Measurements from ENCODE around the gene TBC1D2B. TPM values are rescaled to one million over a fixed set of nuclear protein-coding genes. Genes with fewer than 3 reads are reported as not detected.
A peak's percentile ranks its signal among the peaks of the same experiment; 100 is the strongest.

The TBC1D2B gene
- total RNA-seq, 1 donor from 2014 or later: 69.8 TPM

DNA sequence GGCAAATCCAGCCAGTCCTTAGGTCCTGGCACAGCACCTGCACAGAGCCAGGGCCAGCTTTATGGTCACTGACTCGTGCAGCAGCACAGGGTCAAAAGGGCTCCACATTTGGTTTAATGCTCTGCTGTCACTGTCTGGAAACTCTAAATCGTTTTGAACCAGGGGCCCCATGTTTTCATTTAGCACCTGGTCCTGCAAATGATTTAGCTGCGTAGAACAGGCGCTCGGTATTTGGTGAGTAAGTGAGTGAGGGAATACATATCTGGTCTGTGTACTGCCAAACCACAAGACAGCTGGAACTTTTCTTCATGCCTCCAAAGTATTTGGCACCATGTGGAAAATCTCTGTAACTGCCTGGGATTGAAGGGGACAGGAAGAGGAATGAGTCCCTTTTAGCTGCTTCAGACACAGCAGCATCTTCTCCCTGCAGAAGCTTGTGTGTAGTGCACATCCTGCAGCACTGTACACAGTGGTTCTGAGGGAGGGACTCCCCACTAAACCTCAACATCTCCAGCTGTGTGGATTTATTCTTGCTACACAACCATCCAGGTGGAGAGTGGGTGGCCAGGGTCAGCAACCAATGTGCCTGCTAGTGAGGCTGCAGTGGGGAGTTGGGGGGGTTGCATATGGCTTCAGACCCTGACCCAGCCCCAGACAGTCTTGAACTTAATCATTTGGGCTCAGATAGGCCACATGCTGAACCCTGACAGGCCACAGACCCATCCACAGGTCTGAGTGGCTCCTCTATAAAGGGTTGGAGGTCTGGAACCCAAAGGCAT, 15.9 kb upstream of the TBC1D2B start:
- no peak overlapping the region for H3K4me3 ChIP-seq
- no peaks in the 10 kb centered on the region for H3K36me3 ChIP-seq
- H3K4me1 ChIP-seq: peaks cover 18% of the 10 kb centered on the region
- no peaks in the 10 kb centered on the region for H3K9me3 ChIP-seq
- no peaks in the 10 kb centered on the region for H3K27me3 ChIP-seq (ENCODE audit: low read depth)
- TF ChIP-seq, protein P1, sequence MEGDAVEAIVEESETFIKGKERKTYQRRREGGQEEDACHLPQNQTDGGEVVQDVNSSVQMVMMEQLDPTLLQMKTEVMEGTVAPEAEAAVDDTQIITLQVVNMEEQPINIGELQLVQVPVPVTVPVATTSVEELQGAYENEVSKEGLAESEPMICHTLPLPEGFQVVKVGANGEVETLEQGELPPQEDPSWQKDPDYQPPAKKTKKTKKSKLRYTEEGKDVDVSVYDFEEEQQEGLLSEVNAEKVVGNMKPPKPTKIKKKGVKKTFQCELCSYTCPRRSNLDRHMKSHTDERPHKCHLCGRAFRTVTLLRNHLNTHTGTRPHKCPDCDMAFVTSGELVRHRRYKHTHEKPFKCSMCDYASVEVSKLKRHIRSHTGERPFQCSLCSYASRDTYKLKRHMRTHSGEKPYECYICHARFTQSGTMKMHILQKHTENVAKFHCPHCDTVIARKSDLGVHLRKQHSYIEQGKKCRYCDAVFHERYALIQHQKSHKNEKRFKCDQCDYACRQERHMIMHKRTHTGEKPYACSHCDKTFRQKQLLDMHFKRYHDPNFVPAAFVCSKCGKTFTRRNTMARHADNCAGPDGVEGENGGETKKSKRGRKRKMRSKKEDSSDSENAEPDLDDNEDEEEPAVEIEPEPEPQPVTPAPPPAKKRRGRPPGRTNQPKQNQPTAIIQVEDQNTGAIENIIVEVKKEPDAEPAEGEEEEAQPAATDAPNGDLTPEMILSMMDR (IDR thresholded peaks at IDR 0.05): no peak
- intact Hi-C loops (cut with DNase I): no loop called here
- DNase-seq: no peak
- peak overlapping the region; percentile 22 for H3K27ac ChIP-seq
- ATAC-seq: peak; percentile 61 to 63

DNA sequence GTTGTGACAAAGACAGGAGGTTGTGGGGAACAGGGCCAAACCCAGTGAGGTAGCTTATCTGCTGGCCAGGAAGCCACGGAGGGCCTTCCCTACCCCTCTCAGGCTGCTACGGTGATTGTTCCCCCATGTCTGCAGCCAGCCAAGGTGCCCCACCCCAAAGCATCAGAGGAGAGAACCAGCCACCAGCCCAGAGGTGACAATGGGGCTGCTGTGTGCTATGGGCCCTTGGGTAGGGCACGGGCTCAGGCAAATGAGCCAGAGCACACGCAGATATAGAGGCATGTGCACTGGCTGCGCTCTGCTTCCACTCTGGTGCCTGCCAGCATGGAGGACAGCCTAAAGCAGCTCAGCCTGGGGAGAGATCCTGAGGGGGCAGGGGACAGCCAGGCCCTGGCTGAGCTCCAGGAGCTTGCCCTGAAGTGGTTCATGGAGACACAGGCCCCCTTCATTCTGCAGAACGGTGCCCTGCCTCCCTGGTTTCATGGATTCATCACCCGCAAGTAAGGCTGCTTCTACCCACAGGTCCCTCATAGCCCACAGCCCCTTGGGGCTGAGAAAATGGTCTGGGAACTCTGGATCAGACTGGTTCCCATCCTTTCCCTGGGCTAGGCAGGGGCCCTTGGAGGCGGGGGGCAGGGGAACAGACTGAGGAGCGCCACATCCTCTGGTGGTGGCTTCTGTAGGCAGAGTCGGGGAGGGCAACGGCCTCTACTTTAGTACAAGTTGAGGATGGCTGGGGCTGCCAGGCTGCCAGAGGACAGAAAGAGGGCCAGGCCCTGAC, 14.9 kb upstream of the TBC1D2B start, which contains the start of gene SH2D7:
Gene SH2D7 (plus strand): TSS at position 301 of the 781 bp plus-strand sequence. CDS start 24 bp downstream, at position 325.
- Histone ChIP-seq H3K36me3 (no peaks in the 10 kb centered on the region), H3K27ac (peak within 1 kb of the TSS; percentile 22), H3K9me3 (no peaks in the 10 kb centered on the region), H3K27me3 (ENCODE audit: low read depth) (no peaks in the 10 kb centered on the region), H3K4me3 (no peak within 1 kb of the TSS), H3K4me1 (peaks cover 25% of the 10 kb centered on the region)
- no peak for DNase-seq
- peak in 1 of 2 donors; percentile 6 for ATAC-seq
- intact Hi-C loops (cut with DNase I): no loop called here
- TF ChIP-seq, protein P1 (IDR thresholded peaks at IDR 0.05): no peak

DNA sequence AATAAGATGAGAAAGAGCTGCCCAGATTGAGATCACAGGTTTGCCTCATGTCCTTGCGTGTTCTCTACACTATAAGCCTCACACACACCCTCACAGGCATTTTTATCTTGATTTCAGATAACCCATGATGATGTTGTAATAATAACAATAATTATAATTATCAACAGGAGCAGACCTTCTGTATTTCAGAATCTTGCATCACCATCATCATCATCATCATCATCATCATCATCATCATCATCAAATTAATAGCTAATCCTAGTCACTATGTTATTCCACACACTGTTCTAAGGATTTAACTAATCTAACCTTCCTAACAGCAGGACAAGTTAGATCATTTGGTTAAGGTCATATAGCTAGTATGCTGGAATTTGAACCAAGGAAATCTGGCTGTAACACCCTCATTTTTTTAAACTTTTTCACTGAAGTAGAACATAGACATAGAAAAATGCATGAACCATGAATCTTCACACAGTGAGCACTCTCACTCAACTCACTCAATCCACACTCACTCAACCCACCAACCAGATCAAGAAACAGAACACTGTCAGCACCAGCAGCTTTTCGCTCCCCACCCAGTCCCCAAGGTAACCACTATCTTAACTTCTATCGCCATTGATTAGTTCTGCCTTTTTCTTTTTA, 13.0 kb upstream of the TBC1D2B start:
- Histone ChIP-seq H3K4me1 (peaks cover 25% of the 10 kb centered on the region), H3K9me3 (no peaks in the 10 kb centered on the region), H3K36me3 (no peaks in the 10 kb centered on the region), H3K27ac (no peak overlapping the region), H3K4me3 (no peak overlapping the region), H3K27me3 (ENCODE audit: low read depth) (no peaks in the 10 kb centered on the region)
- TF ChIP-seq, protein P1 (IDR thresholded peaks at IDR 0.05): no peak
- intact Hi-C loops (cut with DNase I): no loop called here
- no peak for DNase-seq
- ATAC-seq: no peak

DNA sequence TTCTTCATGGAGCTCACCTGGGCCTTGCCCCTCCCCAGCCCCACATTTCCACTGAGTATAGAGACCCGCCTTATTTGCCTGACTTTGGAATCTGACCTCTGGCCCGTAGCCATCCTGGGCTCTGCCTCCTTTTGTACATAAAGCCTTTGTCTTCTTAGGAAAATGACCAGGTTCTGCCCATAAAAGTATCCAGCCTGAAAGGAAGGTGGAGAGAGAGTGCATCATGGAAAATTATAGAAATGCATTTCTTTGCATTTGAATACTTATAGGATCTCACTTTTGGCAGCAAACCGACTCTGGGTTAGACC, 11.2 kb upstream of the TBC1D2B start:
- no peaks in the 10 kb centered on the region for H3K9me3 ChIP-seq
- ATAC-seq: no peak
- TF ChIP-seq, protein P1 (IDR thresholded peaks at IDR 0.05): no peak
- H3K27me3 ChIP-seq (ENCODE audit: low read depth): no peaks in the 10 kb centered on the region
- no peak overlapping the region for H3K4me3 ChIP-seq
- no peak overlapping the region for H3K27ac ChIP-seq
- H3K4me1 ChIP-seq: peaks cover 38% of the 10 kb centered on the region
- no peaks in the 10 kb centered on the region for H3K36me3 ChIP-seq
- DNase-seq: no peak
- intact Hi-C loops (cut with DNase I): no loop called here

DNA sequence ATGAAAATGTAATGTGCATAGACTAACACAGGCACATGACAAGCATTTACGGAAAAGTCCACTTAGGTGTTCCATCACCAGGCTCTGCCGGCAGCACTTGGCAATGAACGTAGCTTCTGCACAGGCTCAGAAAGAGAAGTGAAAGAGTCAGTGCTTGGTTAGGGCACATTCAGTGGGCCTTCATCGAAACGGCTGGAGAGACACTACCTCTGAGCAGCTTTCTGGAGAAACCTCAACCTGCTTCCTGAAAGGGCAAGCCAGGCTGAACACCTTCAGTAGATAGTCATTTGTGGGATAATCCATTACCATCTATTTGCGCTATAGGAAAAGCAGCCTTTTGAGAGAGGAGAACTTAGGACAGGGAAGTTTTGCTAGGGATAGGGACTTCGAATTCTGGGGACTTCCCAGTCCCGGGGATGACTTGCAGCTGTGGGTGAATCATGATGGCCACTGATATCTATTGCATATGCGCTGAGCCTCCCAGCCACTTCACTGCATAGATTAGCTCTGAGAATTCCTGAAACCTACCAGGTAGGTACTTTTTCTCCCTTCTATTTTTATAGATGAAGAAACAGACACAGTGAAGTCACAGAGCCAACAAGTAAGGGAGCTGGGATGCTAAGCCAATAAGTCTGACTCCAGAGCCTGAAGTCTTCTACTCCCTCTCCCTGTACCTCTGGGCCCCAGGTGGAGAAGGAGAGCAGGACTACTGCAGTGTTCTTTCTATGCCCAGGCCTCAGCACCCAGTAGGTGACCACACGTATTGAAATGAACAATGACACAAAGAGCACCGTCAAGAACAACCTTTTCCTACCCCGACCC, 10.7 kb upstream of the TBC1D2B start:
- H3K27ac ChIP-seq: no peak overlapping the region
- peaks cover 44% of the 10 kb centered on the region for H3K4me1 ChIP-seq
- no peaks in the 10 kb centered on the region for H3K36me3 ChIP-seq
- no peaks in the 10 kb centered on the region for H3K9me3 ChIP-seq
- intact Hi-C loops (cut with DNase I): no loop called here
- TF ChIP-seq, protein P1 (IDR thresholded peaks at IDR 0.05): no peak
- DNase-seq: no peak
- H3K4me3 ChIP-seq: no peak overlapping the region
- peak; percentile 27 to 48 for ATAC-seq
- no peaks in the 10 kb centered on the region for H3K27me3 ChIP-seq (ENCODE audit: low read depth)
